Measurements from ENCODE around the gene SORCS2.

- TF ChIP-seq EP300 (IDR thresholded peaks at IDR 0.05; ENCODE audit: borderline replicate concordance), result no peak
- TF ChIP-seq MAX (IDR thresholded peaks at IDR 0.05), result no peak
Measured at GRCh38 chr4:7362862-7363430, 170.6 kb downstream of the SORCS2 start.

Measured in Ishikawa (cell line).